Gastrocnemius medialis (tissue), 4 donors: ENCODE results near the gene KCNAB3.

Experiments
- CTCF ChIP-seq, 5 experiments: fragments of 450-650 bp in 3 of 5; fragments of 200-600 bp in 2 of 5; sonication (generic) in 2 of 5; IDR thresholded peaks in 4 of 5; conservative IDR thresholded peaks in 1 of 5; 1 replicate in 4 of 5; 2 replicates in 1 of 5; pipeline ENCODE4 v1.5.1; 2016 to 2019; ENCODE audit warnings: antibody characterized with exemption in 5 of 5, mild to moderate bottlenecking in 3 of 5, moderate library complexity in 3 of 5
- POLR2A ChIP-seq, 2 donors: fragments of 450-650 bp; IDR thresholded peaks; one replicate each; pipeline ENCODE4 v1.6.1; 2017; ENCODE audit warnings: antibody characterized with exemption in 2 of 2, mild to moderate bottlenecking in 2 of 2, moderate library complexity in 2 of 2

GRCh38 chr17:7910711-7911110 lies 18.9 kb downstream of the KCNAB3 start:
- TF ChIP-seq CTCF (IDR thresholded peaks at IDR 0.05 in 4 of 5, conservative IDR thresholded peaks at IDR 0.05 in 1 of 5) = no peak
- no peak for TF ChIP-seq POLR2A (IDR thresholded peaks at IDR 0.05)
